IPS DF 6.9 (cell line): ENCODE results near the gene EPX.
A peak's percentile ranks its signal among the peaks of the same experiment; 100 is the strongest.

ENCODE experiments used
- DNase-seq: peaks from one replicate; pipeline ENCODE4 v3.0.0-alpha.2; 2013; ENCODE audit warnings: low read depth, low spot score
- H3K27ac ChIP-seq: one replicate; pipeline ENCODE4 v1.5.1; 2013; ENCODE audit warnings: low read length, control low read depth
- H3K27me3 ChIP-seq: 2 replicates; pipeline ENCODE4 v1.6.1; 2013; ENCODE audit warnings: mild to moderate bottlenecking, low read length; ENCODE audit not compliant: control insufficient read depth, insufficient read depth
- H3K36me3 ChIP-seq: 2 replicates; pipeline ENCODE4 v1.6.1; 2013; ENCODE audit warnings: low read length; ENCODE audit not compliant: control insufficient read depth, insufficient read depth
- H3K4me1 ChIP-seq: 2 replicates; pipeline ENCODE4 v1.6.1; 2013; ENCODE audit warnings: low read length; ENCODE audit not compliant: control insufficient read depth, insufficient read depth
- H3K4me3 ChIP-seq: 2 replicates; pipeline ENCODE4 v1.5.1; 2013; ENCODE audit warnings: mild to moderate bottlenecking, low read length
- H3K9me3 ChIP-seq: 2 replicates; pipeline ENCODE4 v1.6.1; 2013; ENCODE audit warnings: low read length, inconsistent platforms; ENCODE audit not compliant: control insufficient read depth, insufficient read depth
- WGBS: extraction: QIAGEN DNeasy Blood & Tissue Kit; methylation state at CpG from one replicate; pipeline ENCODE4 v1.1.7; 2013; ENCODE audit warnings: mixed read lengths, missing lambda C conversion rate; ENCODE audit not compliant: insufficient read length, insufficient coverage; 5-methylcytosine and 5-hydroxymethylcytosine counted together

The EPX gene

DNA sequence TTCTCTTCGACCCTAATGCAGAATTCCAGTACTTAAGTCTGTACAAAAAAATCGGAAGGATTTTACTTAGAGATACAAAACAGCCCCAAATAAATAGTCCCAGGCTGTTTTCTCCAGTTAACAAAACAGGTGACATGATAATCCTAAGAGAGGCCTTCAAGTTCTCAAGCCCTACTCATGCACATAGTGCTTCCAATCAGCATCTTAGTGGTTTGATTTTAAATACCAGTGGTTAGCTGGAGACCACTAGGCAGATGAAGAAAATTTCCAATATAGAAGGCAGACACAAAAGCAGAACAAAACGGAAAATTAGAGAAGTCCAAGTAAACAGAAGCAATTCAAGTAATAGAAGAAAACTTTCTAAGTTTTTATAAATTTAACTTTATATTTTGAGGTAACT, 31.0 kb upstream of the EPX start:
- Histone ChIP-seq H3K9me3 (no peaks in the 10 kb centered on the region), H3K27me3 (no peaks in the 10 kb centered on the region; the same call in 1 of the 2 replicates), H3K4me1 (no peaks in the 10 kb centered on the region), H3K4me3 (no peak overlapping the region), H3K27ac (no peak overlapping the region), H3K36me3 (no peaks in the 10 kb centered on the region)
- WGBS = no CpG with 5 or more reads among the region's 3 CpGs
- DNase-seq = no peak

DNA sequence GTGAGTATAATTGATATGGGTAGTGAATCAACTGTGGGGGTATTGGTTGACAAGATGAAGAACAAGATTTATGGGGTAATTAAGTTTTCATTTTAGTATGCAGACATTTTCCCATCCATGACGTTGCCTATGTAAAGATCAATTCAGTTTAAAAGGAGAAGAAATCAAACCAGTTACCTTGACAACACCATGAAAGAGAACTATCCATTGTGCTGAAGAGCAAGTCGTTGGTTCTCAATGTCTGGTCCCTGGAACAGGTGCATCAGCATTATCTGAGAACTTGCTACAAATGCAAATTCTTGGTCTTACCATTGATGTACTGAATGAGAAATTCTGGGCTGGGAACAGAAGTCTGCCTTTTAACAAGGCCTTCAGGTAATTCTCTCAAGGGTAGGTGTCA, 26.5 kb upstream of the EPX start:
- WGBS = no CpG with 5 or more reads among the region's 2 CpGs
- Histone ChIP-seq H3K4me1 (no peaks in the 10 kb centered on the region), H3K36me3 (no peaks in the 10 kb centered on the region), H3K27ac (no peak overlapping the region), H3K9me3 (no peaks in the 10 kb centered on the region), H3K27me3 (no peaks in the 10 kb centered on the region), H3K4me3 (no peak overlapping the region)
- no peak for DNase-seq

GRCh38 chr17:58166682-58167081, 25.8 kb upstream of the EPX start, which contains the start of gene OR4D2:
Gene OR4D2, plus strand, starts transcription at chr17:58166982. Its CDS starts 2,674 bp downstream, at chr17:58169656.
- H3K36me3 ChIP-seq = no peaks in the 10 kb centered on the region
- no CpG with 5 or more reads among the region's 6 CpGs for WGBS
- no peaks in the 10 kb centered on the region for H3K9me3 ChIP-seq
- DNase-seq = no peak
- no peaks in the 10 kb centered on the region for H3K27me3 ChIP-seq
- H3K4me1 ChIP-seq = no peaks in the 10 kb centered on the region
- no peak within 1 kb of the TSS for H3K4me3 ChIP-seq
- no peak within 1 kb of the TSS for H3K27ac ChIP-seq

DNA sequence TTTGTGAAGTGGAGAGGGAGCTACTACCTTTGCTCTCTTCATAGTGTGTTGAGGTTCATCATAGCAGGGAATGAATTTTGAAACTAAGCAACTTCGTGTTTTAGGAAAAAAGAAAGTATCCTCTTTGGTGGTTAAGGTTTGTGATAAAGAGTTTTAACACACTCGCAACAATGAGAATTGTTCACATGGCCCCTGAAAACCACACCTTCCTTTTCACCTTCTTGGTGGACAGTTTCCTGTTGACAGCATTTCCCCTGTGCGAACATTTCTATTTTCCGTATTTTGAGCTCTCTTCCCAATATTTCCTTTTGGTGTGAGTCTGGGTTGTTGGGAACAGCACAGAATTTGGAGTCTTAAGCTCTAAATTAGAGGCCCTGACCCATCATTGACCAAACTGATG, 21.9 kb upstream of the EPX start:
- Histone ChIP-seq H3K4me3 (no peak overlapping the region), H3K9me3 (no peaks in the 10 kb centered on the region), H3K27me3 (no peaks in the 10 kb centered on the region), H3K27ac (no peak overlapping the region), H3K4me1 (no peaks in the 10 kb centered on the region), H3K36me3 (no peaks in the 10 kb centered on the region)
- no peak for DNase-seq
- WGBS = no CpG with 5 or more reads among the region's 4 CpGs

DNA sequence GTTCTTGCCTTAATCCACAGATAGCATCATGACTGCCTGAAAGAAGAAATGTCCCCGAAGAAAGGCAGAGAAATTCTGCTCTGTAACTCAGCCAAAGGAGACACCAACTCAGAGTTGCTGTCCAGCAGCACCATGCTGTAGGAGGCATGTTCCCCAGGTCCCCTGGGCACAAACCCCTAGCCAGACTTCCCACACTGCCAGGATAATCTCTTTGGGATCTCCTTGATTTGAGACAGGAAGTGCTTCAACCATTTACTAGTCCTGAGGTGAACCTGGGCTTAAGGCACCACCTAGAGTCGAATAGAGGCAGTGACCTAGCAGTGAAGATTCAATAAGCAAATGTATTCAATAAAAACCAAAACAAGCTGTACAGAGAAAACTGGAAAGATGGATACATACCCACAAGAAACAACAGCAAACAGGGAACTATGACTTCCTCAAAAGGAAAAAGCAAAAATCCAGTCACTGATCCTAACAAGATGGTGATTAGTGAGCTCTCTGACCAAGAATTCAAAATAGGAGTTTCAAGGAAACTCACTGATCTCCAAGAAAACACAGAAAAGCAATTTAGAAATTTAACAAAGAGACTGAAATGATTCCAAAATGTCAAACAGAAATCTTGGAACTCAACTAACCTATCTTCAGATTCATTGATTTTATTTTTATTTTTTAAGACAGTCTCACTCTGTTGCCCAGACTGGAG, 20.0 kb upstream of the EPX start:
- H3K4me3 ChIP-seq = no peak overlapping the region

GRCh38 chr17:58174871-58175270, 17.7 kb upstream of the EPX start:
- Histone ChIP-seq H3K4me1 (no peaks in the 10 kb centered on the region), H3K4me3 (no peak overlapping the region), H3K27ac (no peak overlapping the region), H3K27me3 (no peaks in the 10 kb centered on the region), H3K36me3 (no peaks in the 10 kb centered on the region), H3K9me3 (no peaks in the 10 kb centered on the region)
- WGBS = no CpG with 5 or more reads among the region's 3 CpGs
- no peak for DNase-seq

More for the DNA sequence above, 20.0 kb upstream of the EPX start:
- Histone ChIP-seq H3K9me3 (no peaks in the 10 kb centered on the region), H3K4me1 (no peaks in the 10 kb centered on the region), H3K27me3 (no peaks in the 10 kb centered on the region), H3K36me3 (no peaks in the 10 kb centered on the region), H3K27ac (no peak overlapping the region)
- no CpG with 5 or more reads among the region's 2 CpGs for WGBS
- peak; percentile 35 for DNase-seq

DNA sequence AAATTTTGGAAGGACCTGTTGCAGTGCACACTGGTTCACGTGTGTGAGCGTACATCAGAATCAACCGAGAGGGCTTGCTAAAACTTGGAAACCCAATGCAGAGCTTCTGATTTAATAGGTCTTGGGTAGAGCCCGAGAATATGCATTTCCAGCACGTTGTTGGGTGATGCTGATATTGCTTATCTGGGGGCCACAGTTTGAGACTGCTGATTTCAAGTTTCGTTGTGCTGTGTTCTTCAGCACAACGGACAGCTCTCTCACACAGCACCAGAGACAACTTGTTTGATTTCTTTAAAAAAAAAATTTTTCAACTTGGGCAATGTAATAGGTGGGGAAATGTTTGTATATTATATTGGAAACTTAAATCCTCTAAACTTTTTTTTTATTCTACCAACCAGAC, 16.3 kb upstream of the EPX start:
- no peaks in the 10 kb centered on the region for H3K27me3 ChIP-seq

DNA sequence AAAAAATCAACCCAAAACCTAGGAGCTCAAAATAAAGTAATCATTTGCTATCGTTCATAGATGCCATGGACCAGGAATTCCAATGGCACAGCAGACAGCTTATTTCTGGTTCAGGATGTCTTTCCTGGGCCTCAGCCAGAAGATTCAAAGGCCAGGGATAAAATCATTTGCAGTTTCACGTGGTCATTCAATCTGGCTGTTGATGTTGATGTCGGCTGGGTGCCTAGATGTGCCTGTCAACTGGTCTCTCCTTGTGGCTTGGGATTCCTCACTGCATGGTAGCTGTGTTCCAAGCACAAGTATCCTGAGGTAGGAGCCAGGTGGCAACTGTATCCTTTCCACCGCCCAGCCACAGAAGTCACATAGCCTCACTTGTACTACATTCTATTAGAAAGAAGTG, 10.7 kb upstream of the EPX start:
- Histone ChIP-seq H3K27me3 (no peaks in the 10 kb centered on the region), H3K36me3 (no peaks in the 10 kb centered on the region), H3K4me3 (no peak overlapping the region), H3K9me3 (no peaks in the 10 kb centered on the region), H3K27ac (no peak overlapping the region), H3K4me1 (no peaks in the 10 kb centered on the region)
- no CpG with 5 or more reads among the region's 4 CpGs for WGBS
- DNase-seq = no peak

More for the DNA sequence above, 16.3 kb upstream of the EPX start:
- no peak overlapping the region for H3K27ac ChIP-seq
- no peak overlapping the region for H3K4me3 ChIP-seq
- no peaks in the 10 kb centered on the region for H3K9me3 ChIP-seq
- DNase-seq = no peak
- no CpG with 5 or more reads among the region's 7 CpGs for WGBS
- no peaks in the 10 kb centered on the region for H3K36me3 ChIP-seq
- H3K4me1 ChIP-seq = no peaks in the 10 kb centered on the region

DNA sequence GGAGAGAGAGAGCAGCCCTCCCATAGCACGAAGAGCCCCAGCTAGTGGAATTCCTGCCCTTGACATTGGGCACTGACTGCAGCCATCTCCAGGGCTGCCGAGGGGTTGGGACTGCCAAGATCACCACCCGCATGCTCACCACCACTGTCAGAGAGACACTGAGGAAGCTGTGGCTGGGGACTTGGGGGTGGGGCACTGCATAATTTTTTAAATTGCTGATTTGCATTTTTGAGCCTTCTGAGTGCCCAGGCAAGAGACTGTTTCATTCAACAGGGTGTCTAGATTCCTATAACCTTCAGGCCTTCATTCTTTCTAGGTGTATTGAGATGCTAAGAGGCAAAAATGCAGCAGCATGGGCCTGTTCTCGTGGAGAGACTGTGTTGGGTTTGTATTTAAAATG, 9.0 kb upstream of the EPX start:
- WGBS = no CpG with 5 or more reads among the region's 4 CpGs
- H3K4me1 ChIP-seq = no peaks in the 10 kb centered on the region
- no peaks in the 10 kb centered on the region for H3K9me3 ChIP-seq
- no peak overlapping the region for H3K27ac ChIP-seq
- H3K27me3 ChIP-seq = no peaks in the 10 kb centered on the region
- no peaks in the 10 kb centered on the region for H3K36me3 ChIP-seq
- no peak overlapping the region for H3K4me3 ChIP-seq
- DNase-seq = no peak

DNA sequence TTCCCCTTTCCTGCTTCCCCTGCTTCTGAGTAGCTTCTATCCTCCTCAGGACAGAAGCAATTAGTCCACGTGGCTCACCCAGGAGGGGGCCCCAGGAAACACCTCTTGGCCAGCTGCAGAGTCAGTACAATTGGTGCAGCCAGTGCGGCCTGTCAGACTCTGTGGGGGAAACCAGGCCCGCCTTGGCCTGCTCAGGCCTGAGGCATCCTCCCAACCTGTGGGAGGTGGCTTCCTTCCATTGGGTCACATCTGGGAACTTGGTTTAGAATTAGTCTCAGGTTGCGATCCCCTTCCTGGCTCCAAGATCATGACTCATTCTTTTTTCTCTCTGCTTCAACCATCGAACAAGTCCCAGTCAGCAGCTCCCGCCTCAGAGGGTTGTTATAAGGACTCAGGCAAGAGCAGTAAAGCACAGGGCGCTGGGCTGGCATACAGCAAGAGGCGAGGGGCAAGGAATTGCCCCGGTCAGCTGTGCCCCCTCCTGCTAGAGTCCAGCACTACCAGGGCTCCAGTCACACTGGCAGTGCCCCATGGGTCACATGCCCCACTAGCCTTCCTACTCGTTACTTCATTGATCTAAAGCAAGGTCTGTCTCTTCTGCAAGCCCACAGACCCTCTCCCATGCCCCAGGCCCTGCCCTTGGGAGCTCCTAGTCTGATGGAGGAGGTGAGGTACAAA, 8.1 kb upstream of the EPX start:
- Histone ChIP-seq H3K9me3 (no peaks in the 10 kb centered on the region), H3K4me1 (no peaks in the 10 kb centered on the region), H3K36me3 (no peaks in the 10 kb centered on the region), H3K27ac (no peak overlapping the region), H3K4me3 (no peak overlapping the region), H3K27me3 (no peaks in the 10 kb centered on the region)
- no CpG with 5 or more reads among the region's 10 CpGs for WGBS
- DNase-seq = no peak
